HG03196 (cell line): ENCODE results near the gene MYCBPAP.

Experiments
- ATAC-seq: cut with Tn5 transposase; IDR thresholded peaks from one replicate; pipeline ENCODE4 v1.9.1; 2021; ENCODE audit not compliant: unreplicated experiment

MYCBPAP gene

GRCh38 chr17:50550661-50551432, 42.6 kb downstream of the MYCBPAP start:
- ATAC-seq, result no peak

- ATAC-seq, result no peak
Observed at GRCh38 chr17:50551433-50551815, 43.2 kb downstream of the MYCBPAP start.

- ATAC-seq, result no peak
Observed at GRCh38 chr17:50551884-50552283, 43.6 kb downstream of the MYCBPAP start.

- no peak for ATAC-seq
Observed at GRCh38 chr17:50554201-50554600, 46.0 kb downstream of the MYCBPAP start.

GRCh38 chr17:50556803-50557202, 48.6 kb downstream of the MYCBPAP start:
- no peak for ATAC-seq

- ATAC-seq, result no peak
Observed at GRCh38 chr17:50557630-50558029, 49.4 kb downstream of the MYCBPAP start.

- no peak for ATAC-seq
Observed at GRCh38 chr17:50558091-50558490, 49.9 kb downstream of the MYCBPAP start.

- no peak for ATAC-seq
Observed at GRCh38 chr17:50558581-50558940, 50.3 kb downstream of the MYCBPAP start.

- ATAC-seq, result no peak
Observed at GRCh38 chr17:50558941-50559614, 50.8 kb downstream of the MYCBPAP start.

GRCh38 chr17:50559674-50560184, 51.5 kb downstream of the MYCBPAP start:
- ATAC-seq, result no peak

GRCh38 chr17:50560185-50560824, 52.1 kb downstream of the MYCBPAP start, which contains the start of gene CACNA1G:
TSS of gene CACNA1G (plus strand) at chr17:50560715. CDS start at chr17:50561460, 745 bp downstream.
- ATAC-seq, result peak; percentile 74

- no peak for ATAC-seq
Observed at GRCh38 chr17:50560931-50561745, 52.9 kb downstream of the MYCBPAP start.

GRCh38 chr17:50561746-50562141, 53.5 kb downstream of the MYCBPAP start:
- ATAC-seq, result no peak

GRCh38 chr17:50562242-50563091, 54.2 kb downstream of the MYCBPAP start:
- ATAC-seq, result no peak

GRCh38 chr17:50563092-50563511, 54.9 kb downstream of the MYCBPAP start:
- ATAC-seq, result no peak

GRCh38 chr17:50564916-50565315, 56.7 kb downstream of the MYCBPAP start:
- no peak for ATAC-seq

- no peak for ATAC-seq
Observed at GRCh38 chr17:50565402-50566350, 57.4 kb downstream of the MYCBPAP start.

- no peak for ATAC-seq
Observed at GRCh38 chr17:50566886-50567285, 58.6 kb downstream of the MYCBPAP start.

GRCh38 chr17:50568659-50569058, 60.4 kb downstream of the MYCBPAP start:
- no peak for ATAC-seq
